Measurements from ENCODE around the gene FOXF2. TPM values are rescaled to one million over a fixed set of nuclear protein-coding genes. Genes with fewer than 3 reads are reported as not detected.
A peak's percentile ranks its signal among the peaks of the same experiment; 100 is the strongest.

Gene FOXF2
- total RNA-seq, 2 donors from 2014 or later = 0.11 TPM; not detected in 1

GRCh38 chr6:1387538-1387875, 1.9 kb upstream of the FOXF2 start:
- no peaks in the 10 kb centered on the region for H3K9me3 Mint-ChIP-seq
- H3K9me3 ChIP-seq (ENCODE audit: control insufficient read depth, low read length) = no peaks in the 10 kb centered on the region
- WGBS, 2 experiments (ENCODE audit: insufficient coverage in 1 of 2, insufficient read length in 1 of 2) = 2 to 16% methylated on average over 6 to 10 of the region's 11 CpGs
- H3K4me1 Mint-ChIP-seq = peaks cover 24% of the 10 kb centered on the region
- no peak for DNase-seq
- no peak overlapping the region for H3K27ac ChIP-seq (ENCODE audit: low read depth, low read length)
- H3K4me3 ChIP-seq (ENCODE audit: low read length) = no peak overlapping the region
- H3K27ac Mint-ChIP-seq = no peak overlapping the region
- H3K27me3 ChIP-seq (ENCODE audit: control insufficient read depth, insufficient read depth, low read length, poor library complexity, severe bottlenecking) = peaks cover 94% of the 10 kb centered on the region
- H3K9ac ChIP-seq (ENCODE audit: extremely low read depth, low read length, poor library complexity, severe bottlenecking) = no peak overlapping the region
- peaks cover 3% of the 10 kb centered on the region for H3K4me1 ChIP-seq (ENCODE audit: control insufficient read depth, insufficient read depth, low read length)
- H3K36me3 Mint-ChIP-seq (ENCODE audit: low read depth) = no peaks in the 10 kb centered on the region
- H3K27me3 Mint-ChIP-seq (ENCODE audit: insufficient read depth) = peaks cover 92% of the 10 kb centered on the region
- no peak for TF ChIP-seq CTCF (conservative IDR thresholded peaks at IDR 0.05)
- H3K36me3 ChIP-seq (ENCODE audit: control insufficient read depth, insufficient read depth, low read length) = no peaks in the 10 kb centered on the region
- no peak overlapping the region for H3K4me3 Mint-ChIP-seq

- H3K4me3 ChIP-seq (ENCODE audit: low read length) = no peak overlapping the region
- H3K36me3 Mint-ChIP-seq (ENCODE audit: low read depth) = no peaks in the 10 kb centered on the region
- DNase-seq = peak; percentile 73
- H3K27ac Mint-ChIP-seq = no peak overlapping the region
- peaks cover 94% of the 10 kb centered on the region for H3K27me3 ChIP-seq (ENCODE audit: control insufficient read depth, insufficient read depth, low read length, poor library complexity, severe bottlenecking)
- whole genome bisulfite sequencing, 2 experiments (ENCODE audit: insufficient coverage in 1 of 2, insufficient read length in 1 of 2) = 4 to 5% methylated on average over 12 to 19 of the region's 20 CpGs
- H3K4me1 ChIP-seq (ENCODE audit: control insufficient read depth, insufficient read depth, low read length) = peaks cover 8% of the 10 kb centered on the region
- H3K9me3 ChIP-seq (ENCODE audit: control insufficient read depth, low read length) = no peaks in the 10 kb centered on the region
- no peak for TF ChIP-seq CTCF (conservative IDR thresholded peaks at IDR 0.05)
- H3K4me1 Mint-ChIP-seq = peaks cover 25% of the 10 kb centered on the region
- no peak overlapping the region for H3K9ac ChIP-seq (ENCODE audit: extremely low read depth, low read length, poor library complexity, severe bottlenecking)
- peaks cover 92% of the 10 kb centered on the region for H3K27me3 Mint-ChIP-seq (ENCODE audit: insufficient read depth)
- no peaks in the 10 kb centered on the region for H3K36me3 ChIP-seq (ENCODE audit: control insufficient read depth, insufficient read depth, low read length)
- H3K9me3 Mint-ChIP-seq = no peaks in the 10 kb centered on the region
- H3K27ac ChIP-seq (ENCODE audit: low read depth, low read length) = no peak overlapping the region
- H3K4me3 Mint-ChIP-seq = peak overlapping the region; percentile 39
Measured at GRCh38 chr6:1387876-1388629, 1.3 kb upstream of the FOXF2 start.

GRCh38 chr6:1388630-1389368, 577 bp upstream of the FOXF2 start:
- H3K4me3 Mint-ChIP-seq = peak overlapping the region; percentile 39
- no peaks in the 10 kb centered on the region for H3K36me3 ChIP-seq (ENCODE audit: control insufficient read depth, insufficient read depth, low read length)
- H3K4me1 ChIP-seq (ENCODE audit: control insufficient read depth, insufficient read depth, low read length) = peaks cover 9% of the 10 kb centered on the region
- H3K36me3 Mint-ChIP-seq (ENCODE audit: low read depth) = no peaks in the 10 kb centered on the region
- no peaks in the 10 kb centered on the region for H3K9me3 Mint-ChIP-seq
- no peaks in the 10 kb centered on the region for H3K9me3 ChIP-seq (ENCODE audit: control insufficient read depth, low read length)
- no peak overlapping the region for H3K9ac ChIP-seq (ENCODE audit: extremely low read depth, low read length, poor library complexity, severe bottlenecking)
- peaks cover 93% of the 10 kb centered on the region for H3K27me3 Mint-ChIP-seq (ENCODE audit: insufficient read depth)
- no peak for TF ChIP-seq CTCF (conservative IDR thresholded peaks at IDR 0.05)
- peak; percentile 75 for DNase-seq
- no peak overlapping the region for H3K4me3 ChIP-seq (ENCODE audit: low read length)
- peaks cover 94% of the 10 kb centered on the region for H3K27me3 ChIP-seq (ENCODE audit: control insufficient read depth, insufficient read depth, low read length, poor library complexity, severe bottlenecking)
- H3K27ac ChIP-seq (ENCODE audit: low read depth, low read length) = no peak overlapping the region
- H3K4me1 Mint-ChIP-seq = peaks cover 25% of the 10 kb centered on the region
- no peak overlapping the region for H3K27ac Mint-ChIP-seq
- WGBS, 2 experiments (ENCODE audit: insufficient coverage in 1 of 2, insufficient read length in 1 of 2) = 0 to 2% methylated on average over 16 to 36 of the region's 36 CpGs
